ENCODE measurements around the gene CACNA1S. TPM values are rescaled to one million over a fixed set of nuclear protein-coding genes. Genes with fewer than 3 reads are reported as not detected.

Gene CACNA1S
- total and polyA plus RNA-seq, 2 of the 13 experiments (the other 11 are each of a cell fraction or from before 2014, with no cell fraction given): not detected

GRCh38 chr1:201054091-201054543 is 58.1 kb downstream of the CACNA1S start (continued):
- TF ChIP-seq CTCF (CRISPR knock-in tag; IDR thresholded peaks at IDR 0.05) (no peak), ZNF678 (CRISPR knock-in tag; IDR thresholded peaks at IDR 0.05) (no peak), ZNF83 (CRISPR knock-in tag; IDR thresholded peaks at IDR 0.05; ENCODE audit: borderline replicate concordance) (no peak), HOXA3 (CRISPR knock-in tag; IDR thresholded peaks at IDR 0.05) (no peak), ZNF34 (CRISPR knock-in tag; IDR thresholded peaks at IDR 0.05; ENCODE audit: borderline replicate concordance) (no peak), HOXA5 (CRISPR knock-in tag; IDR thresholded peaks at IDR 0.05) (no peak), SMYD3 (CRISPR knock-in tag; IDR thresholded peaks at IDR 0.05) (no peak), CHD2 (IDR thresholded peaks at IDR 0.05; ENCODE audit: low read depth, low read length) (no peak), ZNF362 (CRISPR knock-in tag; IDR thresholded peaks at IDR 0.05; ENCODE audit: borderline replicate concordance) (no peak)

DNA sequence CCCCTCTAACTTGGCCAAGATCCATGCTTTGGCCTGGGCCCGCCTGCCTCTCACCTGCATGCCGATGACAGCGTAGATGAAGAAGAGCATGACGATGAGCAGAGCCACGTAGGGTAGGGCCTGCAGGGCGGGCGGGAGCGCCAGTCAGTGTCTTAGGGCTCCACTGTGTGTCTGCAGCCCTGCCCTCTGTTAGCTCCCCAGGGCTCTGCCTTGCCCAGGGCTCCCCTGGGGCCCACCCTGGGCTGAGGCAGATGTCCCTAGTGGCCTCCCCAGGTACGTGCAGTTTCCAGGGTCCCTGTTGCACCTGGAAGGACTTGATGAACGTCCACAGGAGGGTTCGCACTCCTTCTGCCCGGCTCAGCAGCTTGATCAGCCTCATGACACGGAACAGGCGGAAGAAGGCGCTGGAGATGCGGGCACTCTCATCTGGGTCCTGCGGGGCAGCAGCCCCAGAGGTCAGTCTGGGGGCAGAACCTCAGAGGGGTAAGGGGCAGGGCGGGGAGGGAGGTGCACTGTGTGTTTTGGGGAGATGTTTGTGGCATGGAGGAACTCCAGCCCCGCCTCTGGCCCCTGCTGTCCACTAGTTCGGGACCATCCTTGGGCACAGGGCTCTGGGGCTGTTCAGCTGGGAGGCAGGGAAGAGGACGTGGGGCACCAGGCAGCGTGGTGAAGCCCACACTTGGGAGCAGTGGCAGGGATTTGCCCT is 58.9 kb downstream of the CACNA1S start:
- Histone ChIP-seq H3K36me3 (replicated peaks in 1 of 2; ENCODE audit: control insufficient read depth in 1 of 2, insufficient read depth in 2 of 2, low read length in 2 of 2) (no peaks in the 10 kb centered on the region), H4K20me1 (ENCODE audit: insufficient read depth, low read length) (no peaks in the 10 kb centered on the region), H3K27me3 (ENCODE audit: control insufficient read depth in 1 of 2, insufficient read depth in 2 of 2, low read length in 2 of 2) (peaks cover 6 to 31% of the 10 kb centered on the region in 2 experiments; a peak in 3 of 5 replicates), H3K79me2 (ENCODE audit: insufficient read depth, low read length) (no peaks in the 10 kb centered on the region), H3K9me3 (ENCODE audit: low read length) (no peaks in the 10 kb centered on the region), H3K4me3 (replicated peaks in 1 of 3; ENCODE audit: insufficient read depth in 1 of 3, low read depth in 2 of 3, low read length in 3 of 3) (no peak overlapping the region), H2AFZ (ENCODE audit: low read length) (no peak overlapping the region), H3K27ac (ENCODE audit: extremely low read length, insufficient read depth, low read length) (no peak overlapping the region), H3K4me1 (ENCODE audit: insufficient read depth, low read length) (no peaks in the 10 kb centered on the region), H3K9ac (ENCODE audit: insufficient read depth, low read depth, low read length) (no peak overlapping the region), H3K4me2 (ENCODE audit: low read depth, low read length) (no peak overlapping the region)
- intact Hi-C loops (cut with micrococcal nuclease; ENCODE audit: unreplicated experiment) (no loop called here), in situ Hi-C loops (cut with HindIII; ENCODE audit: extremely low pct_ligation_motif_present, low pct_unique_long_range_greater_than_20kb) (no loop called here)
- FAIRE-seq (no peak), ATAC-seq (peak; percentile 81), DNase-seq (ENCODE audit: low spot score) (no peak)
- no TSS peak for BruUV-seq (replicated peaks)
- POLR2A ChIA-PET: no interaction called here
- 74% methylated on average over 6 of the region's 22 CpGs for WGBS (ENCODE audit: low lambda C conversion rate)
- CTCF ChIA-PET (ENCODE audit: low intra/inter-chr PET ratio, low total read pairs): no interaction called here
- TF ChIP-seq ZSCAN31 (CRISPR knock-in tag; IDR thresholded peaks at IDR 0.05; ENCODE audit: low read depth): no peak
- no peak for TF ChIP-seq PLRG1 (conservative IDR thresholded peaks at IDR 0.05)
- no peak for TF ChIP-seq DR1 (CRISPR knock-in tag; IDR thresholded peaks at IDR 0.05)
- no peak for TF ChIP-seq GLMP (CRISPR knock-in tag; IDR thresholded peaks at IDR 0.05; ENCODE audit: borderline replicate concordance)
- no peak for TF ChIP-seq ERF (CRISPR knock-in tag; IDR thresholded peaks at IDR 0.05)
- TF ChIP-seq, protein P1, sequence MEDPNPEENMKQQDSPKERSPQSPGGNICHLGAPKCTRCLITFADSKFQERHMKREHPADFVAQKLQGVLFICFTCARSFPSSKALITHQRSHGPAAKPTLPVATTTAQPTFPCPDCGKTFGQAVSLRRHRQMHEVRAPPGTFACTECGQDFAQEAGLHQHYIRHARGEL (CRISPR knock-in tag; IDR thresholded peaks at IDR 0.05): no peak
- no peak for TF ChIP-seq PHF8 (CRISPR knock-in tag; IDR thresholded peaks at IDR 0.05)
- no peak for TF ChIP-seq DPF2 (CRISPR knock-in tag; IDR thresholded peaks at IDR 0.05; ENCODE audit: borderline replicate concordance, low read depth)
- TF ChIP-seq MAF1 (CRISPR knock-in tag; IDR thresholded peaks at IDR 0.05; ENCODE audit: borderline replicate concordance): no peak
- TF ChIP-seq POLR2A (IDR thresholded peaks at IDR 0.05; ENCODE audit: insufficient read depth in 1 of 2, low read depth in 2 of 2, low read length in 2 of 2): no peak
- no peak for TF ChIP-seq TCF12 (IDR thresholded peaks at IDR 0.05)
- no peak for TF ChIP-seq TCF12 (CRISPR knock-in tag; IDR thresholded peaks at IDR 0.05)
